ENCODE data around the gene KNDC1.
"Not testable (repeated sequence)": the region's sequence is repeated elsewhere in the genome, so short reads cannot be mapped to it uniquely, and the experiment has no call there.

Gene KNDC1

GRCh38 chr10:133262696-133263095 is 102.7 kb downstream of the KNDC1 start:
- Histone ChIP-seq H3K4me1 (ENCODE audit: low read length) (peaks cover 26% of the 10 kb centered on the region), H3K9ac (ENCODE audit: low read length) (no peak overlapping the region), H3K9me3 (replicated peaks; ENCODE audit: insufficient read depth, low read length) (no peaks in the 10 kb centered on the region), H3K27ac (ENCODE audit: low read length) (no peak overlapping the region), H3K4me2 (ENCODE audit: low read depth, low read length) (no peak overlapping the region), H3K9me2 (replicated peaks; ENCODE audit: insufficient read depth, low read length) (no peaks in the 10 kb centered on the region), H3F3A (ENCODE audit: insufficient read depth, low read length) (peaks cover 36% of the 10 kb centered on the region), H2AFZ (ENCODE audit: low read length) (no peak overlapping the region), H3K4me3 (ENCODE audit: low read length) (no peak overlapping the region), H4K20me1 (ENCODE audit: insufficient read depth, low read length) (0 out of 2 replicates have a peak, but pooled peaks cover 3% of the 10 kb centered on the region), H3K27me3 (replicated peaks; ENCODE audit: insufficient read depth, low read length) (no peaks in the 10 kb centered on the region), H3K79me2 (ENCODE audit: low read length) (no peaks in the 10 kb centered on the region), H3K36me3 (replicated peaks; ENCODE audit: insufficient read depth, low read length) (no peaks in the 10 kb centered on the region)
- DNase-seq: no peak
- no peak for TF ChIP-seq EZH2 (optimal IDR thresholded peaks at IDR 0.05; ENCODE audit: low read depth, low read length)
- no peak for TF ChIP-seq CTCF (IDR thresholded peaks at IDR 0.05; ENCODE audit: low read length)
- no peak for TF ChIP-seq EZH2phosphoT487 (IDR thresholded peaks at IDR 0.05; ENCODE audit: low read length)

GRCh38 chr10:133263674-133264073 is 103.7 kb downstream of the KNDC1 start:
- no peak overlapping the region for H2AFZ ChIP-seq (ENCODE audit: low read length)
- no peaks in the 10 kb centered on the region for H3K9me2 ChIP-seq (replicated peaks; ENCODE audit: insufficient read depth, low read length)
- H3K27ac ChIP-seq (ENCODE audit: low read length): no peak overlapping the region
- H3K9me3 ChIP-seq (replicated peaks; ENCODE audit: insufficient read depth, low read length): no peaks in the 10 kb centered on the region
- H3K79me2 ChIP-seq (ENCODE audit: low read length): no peaks in the 10 kb centered on the region
- 0 out of 2 replicates have a peak, but pooled peaks cover 3% of the 10 kb centered on the region for H4K20me1 ChIP-seq (ENCODE audit: insufficient read depth, low read length)
- H3K36me3 ChIP-seq (replicated peaks; ENCODE audit: insufficient read depth, low read length): no peaks in the 10 kb centered on the region
- H3K4me2 ChIP-seq (ENCODE audit: low read depth, low read length): no peak overlapping the region
- DNase-seq: no peak
- no peaks in the 10 kb centered on the region for H3K27me3 ChIP-seq (replicated peaks; ENCODE audit: insufficient read depth, low read length)
- H3K4me3 ChIP-seq (ENCODE audit: low read length): no peak overlapping the region
- peaks cover 36% of the 10 kb centered on the region for H3F3A ChIP-seq (ENCODE audit: insufficient read depth, low read length)
- TF ChIP-seq EZH2 (optimal IDR thresholded peaks at IDR 0.05; ENCODE audit: low read depth, low read length) (no peak), EZH2phosphoT487 (IDR thresholded peaks at IDR 0.05; ENCODE audit: low read length) (no peak), CTCF (IDR thresholded peaks at IDR 0.05; ENCODE audit: low read length) (no peak)
- peaks cover 24% of the 10 kb centered on the region for H3K4me1 ChIP-seq (ENCODE audit: low read length)
- H3K9ac ChIP-seq (ENCODE audit: low read length): no peak overlapping the region

- Histone ChIP-seq H4K20me1 (ENCODE audit: insufficient read depth, low read length) (0 out of 2 replicates have a peak, but pooled peaks cover 3% of the 10 kb centered on the region), H3K79me2 (ENCODE audit: low read length) (no peaks in the 10 kb centered on the region), H2AFZ (ENCODE audit: low read length) (no peak overlapping the region), H3K4me3 (ENCODE audit: low read length) (no peak overlapping the region), H3K36me3 (replicated peaks; ENCODE audit: insufficient read depth, low read length) (no peaks in the 10 kb centered on the region; the same call in 1 of the 2 replicates), H3K4me2 (ENCODE audit: low read depth, low read length) (no peak overlapping the region), H3K27ac (ENCODE audit: low read length) (no peak overlapping the region), H3K4me1 (ENCODE audit: low read length) (peaks cover 16% of the 10 kb centered on the region), H3K9ac (ENCODE audit: low read length) (no peak overlapping the region), H3F3A (ENCODE audit: insufficient read depth, low read length) (peaks cover 36% of the 10 kb centered on the region), H3K9me2 (replicated peaks; ENCODE audit: insufficient read depth, low read length) (no peaks in the 10 kb centered on the region), H3K9me3 (replicated peaks; ENCODE audit: insufficient read depth, low read length) (no peaks in the 10 kb centered on the region), H3K27me3 (replicated peaks; ENCODE audit: insufficient read depth, low read length) (no peaks in the 10 kb centered on the region)
- no peak for TF ChIP-seq CTCF (IDR thresholded peaks at IDR 0.05; ENCODE audit: low read length)
- DNase-seq: no peak
Measured at GRCh38 chr10:133264461-133264860, 104.4 kb downstream of the KNDC1 start.

GRCh38 chr10:133265052-133265451 is 105.0 kb downstream of the KNDC1 start:
- not testable (repeated sequence) for H3K9me2 ChIP-seq (replicated peaks; ENCODE audit: insufficient read depth, low read length); H4K20me1 ChIP-seq (ENCODE audit: insufficient read depth, low read length); H3K4me3 ChIP-seq (ENCODE audit: low read length); DNase-seq; H3K4me2 ChIP-seq (ENCODE audit: low read depth, low read length); H3K36me3 ChIP-seq (replicated peaks; ENCODE audit: insufficient read depth, low read length); H3K27me3 ChIP-seq (replicated peaks; ENCODE audit: insufficient read depth, low read length); H3K9ac ChIP-seq (ENCODE audit: low read length); H3K27ac ChIP-seq (ENCODE audit: low read length); H3K79me2 ChIP-seq (ENCODE audit: low read length); H3K9me3 ChIP-seq (replicated peaks; ENCODE audit: insufficient read depth, low read length); H2AFZ ChIP-seq (ENCODE audit: low read length)
- Histone ChIP-seq H3F3A (ENCODE audit: insufficient read depth, low read length) (peaks cover 35% of the 10 kb centered on the region), H3K4me1 (ENCODE audit: low read length) (peaks cover 10% of the 10 kb centered on the region)

All from MM.1S (cell line).